ENCODE data around the gene IFITM5.
"Not testable (repeated sequence)": the region's sequence is repeated elsewhere in the genome, so short reads cannot be mapped to it uniquely, and the experiment has no call there.

IFITM5 gene

DNA sequence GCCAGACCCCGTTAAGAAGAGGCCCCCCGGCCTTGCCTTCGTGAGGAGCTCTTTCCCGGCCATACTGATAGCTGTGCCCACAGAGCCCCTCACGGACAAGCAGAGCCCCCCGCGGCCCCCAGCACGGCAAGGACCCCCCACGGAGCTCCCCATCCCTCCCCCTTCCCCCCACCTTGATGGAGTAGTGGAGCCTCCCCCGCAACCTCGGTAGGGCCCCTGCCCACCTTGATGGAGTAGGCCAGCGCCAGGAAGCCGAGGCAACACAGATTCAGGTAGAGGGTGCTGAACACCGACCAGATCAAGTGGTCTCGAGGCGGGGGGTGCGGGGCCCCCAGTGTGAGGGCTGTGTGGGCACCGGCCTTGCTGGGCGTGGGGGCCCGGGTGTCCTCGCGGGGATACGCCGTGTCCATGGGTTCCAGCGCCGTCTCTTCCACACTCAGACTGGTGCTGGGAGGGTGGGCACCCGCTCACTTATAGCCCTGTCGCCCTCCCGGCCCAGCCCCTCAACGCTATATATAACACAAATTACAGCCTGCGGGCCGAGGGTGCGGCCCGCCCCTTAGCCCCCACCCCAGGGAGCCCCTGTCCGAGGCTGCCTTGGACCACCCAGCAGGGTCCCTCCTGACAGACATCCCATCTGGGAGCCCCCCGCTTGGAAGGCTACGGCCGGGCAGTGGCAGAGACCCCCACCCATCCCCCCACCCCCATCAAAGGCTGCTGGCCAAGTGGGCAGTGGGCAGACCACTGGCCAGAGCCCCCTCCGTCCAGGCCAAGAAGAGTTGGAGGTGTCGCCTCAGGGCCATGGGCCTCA is at the start of gene IFITM5:
Gene IFITM5 (minus strand): TSS at position 446 of the 811 bp plus-strand sequence. CDS start 36 bp downstream, at position 410.
- DNase-seq: no peak

DNA sequence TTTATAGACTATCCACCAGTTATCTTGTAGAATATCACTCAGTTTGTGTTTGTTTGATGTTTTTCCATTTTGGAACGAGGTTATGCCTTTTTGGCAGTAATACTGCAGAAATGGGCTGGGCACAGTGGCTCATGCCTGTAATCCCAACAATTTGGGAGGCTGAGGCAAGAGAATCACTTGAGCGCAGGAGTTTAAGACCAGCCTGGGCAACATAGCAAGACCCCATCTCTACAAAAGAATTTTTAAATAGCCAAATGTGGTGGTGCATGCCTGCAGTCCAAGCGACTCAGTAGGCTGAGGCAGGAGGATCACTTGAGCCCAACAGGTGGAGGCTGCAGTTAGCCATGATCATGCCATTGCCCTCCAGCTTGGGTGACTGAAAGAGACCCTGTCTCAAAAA is 47.2 kb upstream of the IFITM5 start:
- no peak for DNase-seq

DNA sequence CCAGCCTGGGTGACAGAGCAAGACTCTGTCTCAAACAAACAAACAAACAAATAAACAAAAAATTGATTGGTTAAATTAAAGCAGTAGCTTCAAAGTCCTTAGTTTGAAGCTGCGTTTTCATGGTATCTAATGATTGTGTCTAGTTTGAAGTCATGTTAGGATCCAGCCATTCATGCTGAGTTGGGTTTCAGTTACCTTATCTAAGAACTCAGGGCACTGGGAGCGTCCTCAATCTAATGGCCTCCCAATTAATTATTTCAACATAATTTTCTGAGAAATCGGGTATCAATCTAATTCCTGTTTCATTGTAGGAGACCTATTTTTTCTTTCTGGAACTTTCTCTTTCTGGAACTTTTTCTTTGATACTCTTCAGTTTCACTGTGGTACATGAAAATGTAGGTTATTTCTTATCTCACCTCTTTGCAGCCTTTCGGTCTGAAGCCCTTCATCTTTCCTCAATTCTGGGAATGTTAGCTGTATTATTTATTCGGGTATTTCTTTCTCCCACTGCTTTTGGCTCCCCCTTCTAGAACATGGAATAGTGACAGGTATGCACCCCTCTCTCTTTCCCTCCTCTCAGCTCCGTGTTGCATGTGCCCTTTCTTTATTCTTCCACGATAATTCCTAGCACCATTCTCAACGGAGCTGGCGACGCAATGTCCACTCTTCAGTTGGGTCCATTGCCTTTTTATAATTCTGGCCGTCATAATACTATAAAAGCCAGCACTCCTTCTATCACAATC is 45.7 kb upstream of the IFITM5 start:
- DNase-seq: no peak

DNA sequence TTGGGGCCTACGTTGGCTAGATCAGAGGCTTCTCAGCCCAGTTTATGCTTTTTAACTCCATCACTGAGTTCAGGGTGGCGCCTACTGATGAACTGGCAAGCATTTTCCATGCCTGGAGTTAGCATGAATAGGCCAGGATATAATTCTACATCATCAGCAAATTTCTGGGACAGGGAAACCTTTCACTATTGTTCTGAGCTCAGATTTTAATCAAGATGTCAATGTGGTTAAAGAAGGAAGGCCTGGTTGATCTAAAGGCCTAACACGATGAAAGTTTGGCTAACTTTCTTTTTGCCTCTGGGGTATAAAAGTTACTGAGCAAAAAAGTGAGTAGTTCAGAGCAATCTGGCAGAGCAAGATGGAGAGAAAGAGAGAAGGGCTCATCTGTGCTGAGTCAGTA is 43.0 kb upstream of the IFITM5 start:
- DNase-seq: no peak

DNA sequence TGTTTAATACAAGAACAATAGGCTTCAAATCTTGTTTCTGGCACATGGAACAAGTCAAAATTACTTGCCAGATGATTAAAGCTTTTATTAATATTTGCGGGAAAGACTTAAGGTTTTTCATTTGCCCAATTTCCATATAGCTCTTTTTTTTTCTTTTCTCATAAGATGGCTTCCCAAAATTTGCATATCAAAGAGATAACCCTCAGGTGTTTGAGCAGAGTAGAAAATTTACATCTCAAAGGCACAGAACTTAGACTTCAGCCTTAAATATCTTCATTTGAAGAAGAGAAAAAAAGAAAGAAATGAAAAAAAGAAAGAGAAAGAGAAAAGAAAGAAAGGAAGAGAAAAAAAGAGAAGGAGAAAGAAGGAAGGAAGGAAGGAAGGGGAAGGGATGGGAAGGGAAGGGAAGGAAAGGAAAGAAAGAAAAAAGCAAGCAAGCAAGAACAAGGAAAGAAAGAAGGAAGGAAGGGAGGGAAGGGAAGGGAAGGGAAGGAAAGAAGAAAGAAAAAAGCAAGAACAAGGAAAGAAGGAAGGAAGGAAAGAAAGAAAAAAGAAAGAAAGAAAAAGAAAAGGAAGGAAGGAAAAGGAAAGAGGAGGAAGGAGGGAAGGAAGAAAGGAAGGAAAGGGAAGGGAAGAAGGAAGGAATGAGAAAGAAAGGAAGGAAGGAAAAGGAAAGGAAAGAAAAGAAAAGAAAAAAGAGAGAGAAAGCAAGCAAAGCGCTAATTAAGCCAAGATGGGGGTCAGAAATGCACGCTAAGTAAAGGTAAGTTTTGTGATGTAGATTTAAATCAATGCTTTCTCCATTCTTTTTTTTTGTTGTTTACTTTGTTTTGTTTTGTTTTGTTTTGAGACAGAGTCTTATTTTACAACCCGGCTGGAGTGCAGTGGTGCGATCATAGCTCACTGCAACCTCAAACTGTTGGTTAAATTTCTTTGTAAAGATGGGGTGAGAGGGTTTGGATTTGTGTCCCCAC is 41.5 kb upstream of the IFITM5 start:
- DNase-seq: no peak

DNA sequence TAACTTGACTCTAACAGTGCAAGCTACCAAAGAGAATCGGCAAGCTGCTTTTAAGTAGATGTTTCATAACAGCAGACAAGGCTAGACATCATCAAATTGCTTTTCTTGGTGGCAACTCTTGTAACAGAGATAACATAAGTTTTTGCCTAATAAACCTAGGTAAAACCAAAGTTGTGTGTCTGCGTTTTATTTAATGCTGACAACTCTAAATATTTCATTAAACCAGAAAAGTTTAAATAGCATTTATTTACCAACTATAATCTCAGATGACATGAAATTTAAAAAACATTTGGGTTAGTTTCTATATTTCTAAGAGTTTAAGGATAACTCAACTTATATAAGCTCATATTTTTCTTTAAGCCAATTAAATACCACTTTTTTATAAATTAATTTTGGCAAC is 40.6 kb upstream of the IFITM5 start:
- DNase-seq: no peak

DNA sequence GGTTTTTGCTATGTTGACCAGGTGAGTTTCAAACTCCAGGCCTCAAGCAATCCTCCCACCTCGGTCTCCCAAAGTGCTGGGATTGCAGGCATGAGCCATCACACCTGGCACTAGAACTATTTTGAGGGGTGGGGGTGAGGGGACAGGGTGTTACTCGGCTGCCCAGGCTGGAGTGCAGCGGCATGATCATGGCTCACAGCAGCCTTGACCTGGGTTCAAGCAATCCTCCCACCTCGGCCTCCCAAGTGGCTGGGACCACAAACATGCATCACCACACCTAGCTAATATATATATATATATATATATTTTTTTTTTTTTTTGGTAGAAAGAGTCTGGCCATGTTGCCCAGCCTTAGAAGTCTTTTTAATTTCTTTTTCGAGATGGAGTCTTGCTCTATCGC is 38.4 kb upstream of the IFITM5 start:
- no peak for DNase-seq

DNA sequence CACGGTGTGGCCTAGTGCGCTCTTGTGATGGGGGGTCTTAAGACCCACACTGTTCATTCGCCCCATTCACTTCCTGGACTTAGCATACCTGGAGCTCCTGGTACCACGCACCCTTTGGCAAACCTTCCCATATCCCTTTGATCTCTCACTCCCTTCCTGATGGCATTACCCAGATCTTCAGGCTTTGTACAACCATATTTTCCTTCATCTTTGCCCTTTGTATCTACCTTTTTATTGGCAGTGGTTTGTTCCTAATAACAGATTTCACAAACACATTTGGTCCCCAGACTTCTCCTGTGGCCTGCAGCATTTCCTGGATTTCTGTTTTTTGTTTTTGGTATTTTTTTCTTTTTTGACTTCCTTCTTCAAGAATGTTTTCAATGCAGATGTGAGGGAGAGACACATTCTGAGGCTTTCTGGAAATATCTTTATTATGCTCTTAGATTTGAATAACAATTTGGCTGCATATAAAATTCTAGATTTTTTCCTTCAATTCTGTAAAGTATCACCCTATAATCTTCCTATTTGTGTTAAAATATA is 37.4 kb upstream of the IFITM5 start:
- DNase-seq: no peak

DNA sequence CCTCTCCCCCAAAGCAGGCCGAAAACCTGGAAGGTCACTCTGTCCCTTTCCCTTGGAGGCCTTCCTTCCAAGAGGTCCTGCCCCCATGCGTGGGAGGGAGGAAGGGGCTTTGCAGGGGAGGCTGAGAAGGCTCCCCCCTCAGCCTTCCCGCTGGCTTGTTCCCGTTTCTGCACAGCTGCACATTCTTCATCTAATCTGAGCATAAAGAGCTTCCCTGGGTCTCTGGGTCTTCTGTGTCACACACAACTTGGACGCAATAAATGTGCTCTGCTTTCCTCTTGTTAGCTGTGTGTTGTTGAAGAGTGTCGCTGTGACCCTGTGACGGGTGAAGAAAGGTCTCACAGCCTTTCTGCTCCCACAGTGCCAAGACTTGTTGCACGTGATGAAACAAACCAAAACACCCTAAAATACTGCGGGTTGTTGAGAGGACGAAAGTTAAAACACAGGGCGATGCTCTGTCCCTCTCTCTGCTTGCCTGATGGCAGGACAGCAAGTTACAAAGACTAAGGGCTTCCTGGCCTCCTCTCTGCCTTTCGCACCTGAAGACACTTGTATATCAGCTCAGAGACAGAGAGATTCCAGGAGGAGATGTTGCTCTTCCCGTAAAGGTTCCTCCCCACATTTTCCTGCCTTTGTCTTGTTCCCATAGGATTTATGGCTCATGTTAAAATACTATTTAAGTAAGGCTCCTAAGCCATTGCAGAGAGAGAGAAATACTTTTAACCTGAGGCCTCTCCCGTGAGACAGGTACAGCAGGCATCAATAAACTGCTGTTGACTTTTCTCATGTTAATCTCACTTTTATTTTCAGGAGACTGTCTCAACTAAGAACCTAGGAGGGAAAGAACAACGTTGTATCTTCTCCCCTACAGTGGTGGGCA is 36.7 kb upstream of the IFITM5 start:
- peak; percentile 53 for DNase-seq

DNA sequence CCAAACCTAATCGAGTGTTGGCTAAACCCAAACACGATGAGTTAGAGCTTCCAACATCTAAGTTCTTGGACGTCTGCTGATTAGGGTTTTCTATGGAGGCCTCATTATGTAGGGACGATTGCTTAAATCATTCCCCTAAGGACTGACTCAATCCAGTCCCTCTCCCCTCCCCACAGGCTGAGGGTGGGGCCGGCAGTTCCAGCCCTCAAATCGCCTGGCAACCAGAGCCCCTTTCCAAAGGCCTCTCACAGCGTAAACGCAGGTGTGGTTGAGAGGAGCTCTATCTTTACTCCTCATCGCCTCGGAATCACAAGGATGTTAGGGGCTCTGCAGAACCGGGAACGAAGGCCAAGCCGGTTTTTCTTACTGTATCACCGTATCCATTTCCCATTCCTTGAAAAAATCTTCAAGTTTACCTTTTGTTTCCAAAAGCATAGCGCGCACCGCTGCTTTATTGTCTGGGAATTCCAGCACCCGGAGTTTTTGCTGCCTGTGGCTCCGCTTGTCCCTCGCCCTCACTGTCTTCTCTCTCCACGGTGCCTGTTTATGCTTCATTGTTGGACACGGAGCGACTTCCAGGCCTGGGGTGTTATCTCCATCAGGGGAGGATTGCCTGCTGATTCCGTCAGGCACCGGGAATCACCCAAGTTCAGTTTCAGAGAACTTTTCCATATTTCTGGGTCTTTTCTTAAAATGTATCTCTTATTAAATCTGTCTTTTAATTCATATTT is 35.1 kb upstream of the IFITM5 start:
- DNase-seq: no peak

DNA sequence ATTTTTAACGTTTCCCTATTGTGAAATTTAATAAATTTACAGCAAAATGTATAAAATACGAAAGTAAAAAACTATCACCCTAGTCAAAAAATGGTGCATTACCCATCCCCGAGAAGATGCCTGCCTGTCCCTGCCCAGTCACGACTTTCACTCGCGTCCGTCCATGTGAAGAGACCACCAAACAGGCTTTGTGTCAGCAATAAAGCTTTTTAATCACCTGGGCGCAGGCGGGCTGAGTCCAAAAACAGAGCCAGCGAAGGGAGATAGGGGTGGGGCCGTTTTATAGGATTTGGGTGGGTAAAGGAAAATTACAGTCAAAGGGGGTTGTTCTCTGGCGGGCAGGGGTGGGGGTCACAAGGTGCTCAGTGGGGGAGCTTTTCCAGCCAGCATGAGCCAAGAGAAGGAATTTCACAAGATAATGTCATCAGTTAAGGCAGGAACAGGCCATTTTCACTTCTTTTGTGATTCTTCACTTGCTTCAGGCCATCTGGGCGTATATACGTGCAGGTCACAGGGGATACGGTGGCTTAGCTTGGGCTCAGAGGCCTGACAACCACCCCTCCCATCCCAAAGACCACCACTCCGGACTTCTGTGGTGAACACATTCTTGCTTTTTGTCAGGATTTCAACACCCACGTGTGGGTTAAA is 34.4 kb upstream of the IFITM5 start:
- not testable (repeated sequence) for DNase-seq

DNA sequence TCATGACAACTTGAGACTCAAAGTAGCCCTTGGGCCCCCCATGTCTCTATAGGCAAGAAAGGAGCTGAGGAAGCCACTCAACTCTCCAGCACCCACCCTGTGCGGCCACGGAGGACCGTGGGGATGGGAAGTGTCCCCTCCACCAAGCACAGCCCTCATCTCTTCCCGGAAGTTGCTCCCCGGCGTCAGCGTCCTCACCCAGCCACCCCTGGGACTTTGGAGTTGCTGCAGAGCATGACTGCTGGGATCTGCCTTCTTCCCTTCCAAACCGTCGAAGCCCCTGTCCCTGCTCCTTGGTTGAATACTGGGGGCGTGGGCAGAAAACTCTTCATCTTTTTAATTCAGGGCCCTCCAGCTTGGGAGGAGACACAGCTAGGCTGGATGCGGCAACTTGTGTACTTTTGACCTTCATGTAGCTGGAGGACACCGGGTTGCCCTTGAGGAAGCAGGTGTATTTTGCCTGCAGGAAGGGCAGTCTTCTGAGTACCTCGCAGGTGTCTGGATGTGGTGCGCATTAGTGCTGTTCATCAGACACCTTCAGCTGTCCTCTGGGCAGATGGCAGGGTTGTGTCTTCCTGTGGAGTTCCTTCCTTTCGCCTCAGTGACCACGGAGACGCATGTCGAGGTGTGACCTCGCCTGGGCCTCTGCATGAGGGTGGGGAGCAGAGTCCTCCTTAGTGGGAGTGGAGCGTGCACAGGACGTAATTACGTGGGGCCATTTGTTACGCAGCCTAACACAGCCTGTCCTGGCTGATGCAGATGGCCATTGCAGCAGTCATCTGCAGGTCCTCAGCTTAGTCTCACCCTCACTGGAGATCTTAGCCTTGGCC is 33.5 kb upstream of the IFITM5 start:
- DNase-seq: no peak

DNA sequence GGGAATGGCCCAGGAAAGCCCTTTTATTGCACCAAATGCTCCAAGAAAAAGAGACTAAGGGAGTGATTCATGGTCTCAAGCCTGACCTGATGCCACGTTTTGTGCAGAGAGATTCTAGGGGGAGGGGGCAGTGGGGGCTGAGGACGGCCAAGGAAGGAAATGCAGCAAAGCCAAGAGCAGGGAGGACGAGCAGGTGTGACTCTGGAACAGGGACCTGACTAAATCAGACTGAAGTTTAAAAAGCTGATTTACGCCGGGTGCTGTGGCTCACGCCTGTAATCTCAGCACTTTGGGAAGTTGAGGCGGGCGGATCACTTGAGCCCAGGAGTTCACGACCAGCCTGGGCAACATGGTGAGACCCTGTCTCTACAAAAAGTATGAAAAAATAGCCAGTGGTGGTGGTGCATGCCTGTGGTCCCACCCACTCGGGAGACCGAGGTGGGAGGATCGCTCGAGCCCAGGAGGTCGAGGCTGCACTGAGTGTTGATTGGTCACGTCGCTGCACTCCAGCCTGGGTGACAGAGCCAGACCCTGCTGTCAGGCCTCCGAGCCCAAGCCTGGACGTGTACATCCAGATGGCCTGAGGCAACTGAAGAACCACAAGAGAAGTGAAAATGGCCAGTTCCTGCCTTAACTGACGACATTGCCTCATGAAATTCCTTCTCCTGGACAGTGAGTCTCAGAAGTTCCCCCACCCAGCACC is 32.2 kb upstream of the IFITM5 start:
- no peak for DNase-seq

DNA sequence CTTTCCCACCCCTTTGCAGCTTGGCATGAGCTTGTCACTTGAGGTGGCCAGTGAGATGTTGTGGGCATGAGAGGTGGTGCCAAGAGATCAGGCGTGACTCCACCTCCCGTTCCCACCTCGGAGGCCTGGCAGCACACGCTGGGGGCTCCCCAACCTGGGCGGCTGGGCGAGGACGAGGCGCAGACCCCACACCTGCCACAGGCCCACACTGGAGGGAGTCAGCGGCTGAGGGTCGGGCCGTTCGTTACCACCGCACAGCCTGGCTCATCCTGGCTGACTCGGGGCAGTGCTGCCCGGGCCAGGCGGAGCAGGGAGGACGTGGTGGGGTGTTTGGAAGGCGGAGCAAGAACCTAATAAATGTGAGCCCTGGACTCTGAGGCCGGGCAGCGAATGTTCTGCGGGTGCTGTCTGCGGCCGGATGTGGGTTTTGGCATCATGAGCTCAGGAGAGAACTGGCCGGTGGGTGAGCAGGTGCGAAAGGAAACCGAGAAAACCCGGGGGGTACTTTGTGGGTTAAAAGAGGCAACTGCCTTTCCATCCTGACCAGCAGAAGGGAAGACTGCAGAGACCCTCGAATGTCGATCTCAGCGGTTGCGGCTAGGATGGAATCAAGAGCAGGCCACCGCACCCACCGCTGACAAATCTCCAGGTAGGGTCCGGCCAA is 31.5 kb upstream of the IFITM5 start:
- peak; percentile 41 for DNase-seq

DNA sequence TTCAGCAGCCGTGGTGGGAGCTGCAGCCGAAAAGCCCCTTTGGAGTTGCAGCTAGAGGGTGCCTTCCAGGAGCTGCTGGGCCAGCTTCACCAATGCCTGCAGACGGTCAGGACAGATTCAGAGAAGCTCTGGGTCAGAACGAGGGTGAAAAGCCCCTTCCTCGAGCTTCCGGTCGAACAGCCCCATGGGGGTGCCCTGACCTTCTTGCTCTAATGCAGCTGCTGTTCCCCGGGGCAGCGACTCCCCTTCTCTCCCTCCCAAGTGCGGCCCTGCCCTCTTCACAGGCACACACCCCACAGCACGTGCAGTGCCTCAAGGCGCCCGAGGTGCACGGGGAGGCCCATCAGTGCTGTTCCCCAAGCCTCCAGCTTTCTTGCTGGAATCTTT is 31.0 kb upstream of the IFITM5 start:
- DNase-seq: no peak

DNA sequence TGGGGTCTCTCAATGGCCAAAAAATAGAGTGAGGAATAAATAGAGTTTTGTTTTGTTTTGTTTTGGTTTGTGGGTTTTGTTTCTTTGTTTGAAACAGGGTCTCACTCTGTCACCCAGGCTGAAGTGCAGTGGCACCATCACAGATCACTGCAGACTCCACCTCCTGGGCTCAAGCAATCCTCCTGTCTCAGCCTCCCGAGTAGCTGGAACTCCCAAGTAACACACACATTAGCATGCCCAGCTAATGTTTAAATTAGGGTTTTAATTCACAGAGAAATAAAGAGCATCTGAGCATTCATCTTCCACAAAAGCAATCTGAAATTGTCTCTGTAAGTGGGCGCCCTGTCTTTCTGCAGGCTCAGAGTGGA is 30.5 kb upstream of the IFITM5 start:
- DNase-seq: no peak

DNA sequence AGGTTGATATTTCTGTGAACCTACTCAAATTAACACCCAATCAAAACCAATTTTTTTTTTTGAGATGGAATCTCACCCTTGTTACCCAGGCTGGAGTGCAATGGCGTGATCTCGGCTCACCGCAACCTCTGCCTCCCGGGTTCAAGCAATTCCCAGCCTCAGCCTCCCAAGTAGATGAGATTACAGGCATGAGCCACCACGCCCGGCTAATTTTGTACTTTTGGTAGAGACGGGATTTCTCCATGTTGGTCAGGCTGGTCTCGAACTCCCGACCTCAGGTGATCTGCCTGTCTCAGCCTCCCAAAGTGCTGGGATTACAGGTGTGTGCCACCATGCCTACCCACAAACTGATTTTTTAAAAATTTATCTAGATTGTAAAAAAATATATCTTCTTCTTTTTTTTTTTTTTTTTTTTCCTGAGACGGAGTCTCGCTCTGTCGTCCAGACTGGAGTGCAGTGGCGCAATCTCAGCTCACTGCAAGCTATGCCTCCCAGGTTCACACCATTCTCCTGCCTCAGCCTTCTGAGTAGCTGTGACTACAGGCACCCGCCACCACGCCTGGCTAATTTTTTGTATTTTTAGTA is 29.3 kb upstream of the IFITM5 start:
- not testable (repeated sequence) for DNase-seq

DNA sequence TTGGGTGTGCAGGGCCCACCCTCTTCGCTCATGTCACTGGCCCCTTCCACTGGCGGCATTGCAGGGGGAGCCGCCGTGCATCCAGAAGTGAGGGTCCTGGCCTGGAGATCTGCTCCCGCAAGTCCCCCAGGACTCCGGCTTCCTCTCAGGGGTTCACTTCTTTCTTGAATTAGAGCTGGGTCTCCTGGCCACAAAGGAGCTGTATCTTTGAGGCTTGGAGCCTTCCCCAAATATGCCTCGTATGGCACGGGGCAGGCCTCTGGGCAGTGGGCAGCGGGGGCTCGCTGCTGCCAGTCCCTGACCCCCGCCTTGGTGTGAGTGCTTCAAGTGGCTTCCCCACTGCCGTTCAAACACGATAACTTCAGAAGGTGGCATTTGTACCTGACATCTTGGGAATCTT is 28.7 kb upstream of the IFITM5 start:
- no peak for DNase-seq
